CD4-positive, alpha-beta T cell (primary cell): Measurements from ENCODE around the gene UBE2F. TPM values are rescaled to one million over a fixed set of nuclear protein-coding genes. Genes with fewer than 3 reads are reported as not detected.

ENCODE experiments used
- ATAC-seq: fragments of 200-7000 bp; cut with Tn5 transposase; one replicate; pipeline ENCODE4 v1.10.0; 2022; ENCODE audit warnings: mild to moderate bottlenecking; ENCODE audit not compliant: poor library complexity
- CTCF ChIA-PET: fragments of 350-600 bp; sonication (Branson Sonifier 250); formaldehyde crosslinking; loops from one replicate; lab custom pipeline; 2021; ENCODE audit warnings: antibody characterized with exemption, inconsistent platforms; lab: Charles Lee
- POLR2A ChIA-PET: fragments of 350-600 bp; sonication (Branson Sonifier 250); formaldehyde crosslinking; loops from one replicate; lab custom pipeline; 2021; ENCODE audit warnings: antibody characterized with exemption, inconsistent platforms; lab: Charles Lee
- DNase-seq, 14 experiments: peaks; one replicate each; pipeline ENCODE4 v3.0.0-alpha.2; 2013 to 2020; ENCODE audit warnings: mixed read lengths in 2 of 14
- H3K27ac ChIP-seq, 2 donors: one replicate each; pipeline versions ENCODE4 v1.5.1 to v1.7.0; 2013; ENCODE audit warnings: low read length in 2 of 2, low read depth in 1 of 2, mild to moderate bottlenecking in 1 of 2
- H3K27me3 ChIP-seq, 2 experiments: 1 replicate in 1 of 2; 2 replicates in 1 of 2; pipeline versions ENCODE4 v1.6.1 to v1.7.0; 2013; ENCODE audit warnings: low read length in 2 of 2, control low read depth in 1 of 2, mild to moderate bottlenecking in 1 of 2, moderate library complexity in 1 of 2; ENCODE audit not compliant: insufficient read depth in 2 of 2, control insufficient read depth in 1 of 2
- H3K36me3 ChIP-seq: one replicate; pipeline ENCODE4 v1.6.1; 2013; ENCODE audit warnings: low read length, control low read depth; ENCODE audit not compliant: insufficient read depth
- H3K4me1 ChIP-seq: one replicate; pipeline ENCODE4 v1.6.1; 2013; ENCODE audit warnings: low read length, control low read depth; ENCODE audit not compliant: insufficient read depth
- H3K4me3 ChIP-seq: one replicate; pipeline ENCODE4 v1.5.1; 2013; ENCODE audit warnings: mild to moderate bottlenecking, low read length, moderate library complexity
- H3K9me3 ChIP-seq, 2 experiments: 1 replicate in 1 of 2; 2 replicates in 1 of 2; pipeline versions ENCODE4 v1.6.1 to v1.7.0; 2013; ENCODE audit warnings: low read length in 2 of 2, mild to moderate bottlenecking in 2 of 2, control low read depth in 1 of 2, moderate library complexity in 1 of 2; ENCODE audit not compliant: control insufficient read depth in 1 of 2, insufficient read depth in 1 of 2
- H3K27ac Mint-ChIP-seq: one replicate; pipeline ENCODE4 v1.8.0; 2020; ENCODE audit warnings: mixed read lengths
- H3K27me3 Mint-ChIP-seq: one replicate; pipeline ENCODE4 v1.8.0; 2021; ENCODE audit warnings: mixed read lengths
- H3K36me3 Mint-ChIP-seq: one replicate; pipeline ENCODE4 v1.8.0; 2021; ENCODE audit warnings: low read depth, mixed read lengths
- H3K4me1 Mint-ChIP-seq: one replicate; pipeline ENCODE4 v1.8.0; 2021; ENCODE audit warnings: low read depth, mixed read lengths
- H3K4me3 Mint-ChIP-seq: one replicate; pipeline ENCODE4 v1.8.0; 2020; ENCODE audit warnings: mild to moderate bottlenecking, mixed read lengths
- H3K9me3 Mint-ChIP-seq: one replicate; pipeline ENCODE4 v1.8.0; 2020; ENCODE audit warnings: mixed read lengths
- intact Hi-C, 2 experiments: fragments of 100-400 bp; cut with DNase I in 1 of 2; cut with micrococcal nuclease in 1 of 2; formaldehyde crosslinking; loops; one replicate each; pipeline versions ENCODE4 v1.15.1 to v1.9.0; 2023 to 2025; cut with DNase I, micrococcal nuclease
- total RNA-seq, 174 experiments: library from RNA in 2 of 174; stranded (reverse) in 2 of 174; gene quantifications; one replicate each; pipeline ENCODE4 v1.2.3 and lab custom pipeline; 2021 to 2026
- TF ChIP-seq, protein P1 (sequence below): fragments of 200-600 bp; IDR thresholded peaks from one replicate; pipeline ENCODE4 v1.8.0; 2022; ENCODE audit warnings: antibody characterized with exemption, mild to moderate bottlenecking

Gene UBE2F
- total RNA-seq, 2 experiments from 2014 or later: 23.2 to 27.4 TPM

DNA sequence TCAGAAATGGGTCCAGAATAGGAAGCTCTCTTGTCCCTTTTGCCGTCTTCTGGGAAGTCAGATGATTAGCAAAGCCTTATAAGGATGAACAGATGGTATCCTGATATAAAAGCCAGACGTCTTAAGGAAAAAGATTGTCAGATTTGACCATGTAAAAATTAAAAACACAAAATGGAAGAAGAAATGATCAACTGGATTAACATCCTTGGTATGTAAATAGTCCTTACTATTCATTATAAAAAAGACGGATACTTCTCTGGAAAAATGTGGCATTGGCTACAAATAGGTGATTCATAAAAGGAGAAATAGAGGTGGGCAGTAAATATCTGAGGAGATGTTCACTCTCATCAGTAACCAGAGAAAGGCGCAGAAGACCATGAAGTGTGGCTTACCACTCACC, 60.2 kb downstream of the UBE2F start:
- Histone ChIP-seq H3K27ac (no peak overlapping the region), H3K36me3 (peaks cover 56% of the 10 kb centered on the region), H3K4me3 (no peak overlapping the region), H3K9me3 (no peaks in the 10 kb centered on the region), H3K27me3 (no peaks in the 10 kb centered on the region), H3K4me1 (no peaks in the 10 kb centered on the region)
- no peaks in the 10 kb centered on the region for H3K9me3 Mint-ChIP-seq
- H3K4me3 Mint-ChIP-seq: no peak overlapping the region
- no peaks in the 10 kb centered on the region for H3K27me3 Mint-ChIP-seq
- H3K27ac Mint-ChIP-seq: no peak overlapping the region
- ChIA-PET POLR2A (no interaction called here), CTCF (no interaction called here)
- no peaks in the 10 kb centered on the region for H3K4me1 Mint-ChIP-seq
- intact Hi-C loops: no loop called here
- TF ChIP-seq, protein P1, sequence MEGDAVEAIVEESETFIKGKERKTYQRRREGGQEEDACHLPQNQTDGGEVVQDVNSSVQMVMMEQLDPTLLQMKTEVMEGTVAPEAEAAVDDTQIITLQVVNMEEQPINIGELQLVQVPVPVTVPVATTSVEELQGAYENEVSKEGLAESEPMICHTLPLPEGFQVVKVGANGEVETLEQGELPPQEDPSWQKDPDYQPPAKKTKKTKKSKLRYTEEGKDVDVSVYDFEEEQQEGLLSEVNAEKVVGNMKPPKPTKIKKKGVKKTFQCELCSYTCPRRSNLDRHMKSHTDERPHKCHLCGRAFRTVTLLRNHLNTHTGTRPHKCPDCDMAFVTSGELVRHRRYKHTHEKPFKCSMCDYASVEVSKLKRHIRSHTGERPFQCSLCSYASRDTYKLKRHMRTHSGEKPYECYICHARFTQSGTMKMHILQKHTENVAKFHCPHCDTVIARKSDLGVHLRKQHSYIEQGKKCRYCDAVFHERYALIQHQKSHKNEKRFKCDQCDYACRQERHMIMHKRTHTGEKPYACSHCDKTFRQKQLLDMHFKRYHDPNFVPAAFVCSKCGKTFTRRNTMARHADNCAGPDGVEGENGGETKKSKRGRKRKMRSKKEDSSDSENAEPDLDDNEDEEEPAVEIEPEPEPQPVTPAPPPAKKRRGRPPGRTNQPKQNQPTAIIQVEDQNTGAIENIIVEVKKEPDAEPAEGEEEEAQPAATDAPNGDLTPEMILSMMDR: no peak
- no peak for ATAC-seq
- DNase-seq: no peak
- H3K36me3 Mint-ChIP-seq: peaks cover 65% of the 10 kb centered on the region

DNA sequence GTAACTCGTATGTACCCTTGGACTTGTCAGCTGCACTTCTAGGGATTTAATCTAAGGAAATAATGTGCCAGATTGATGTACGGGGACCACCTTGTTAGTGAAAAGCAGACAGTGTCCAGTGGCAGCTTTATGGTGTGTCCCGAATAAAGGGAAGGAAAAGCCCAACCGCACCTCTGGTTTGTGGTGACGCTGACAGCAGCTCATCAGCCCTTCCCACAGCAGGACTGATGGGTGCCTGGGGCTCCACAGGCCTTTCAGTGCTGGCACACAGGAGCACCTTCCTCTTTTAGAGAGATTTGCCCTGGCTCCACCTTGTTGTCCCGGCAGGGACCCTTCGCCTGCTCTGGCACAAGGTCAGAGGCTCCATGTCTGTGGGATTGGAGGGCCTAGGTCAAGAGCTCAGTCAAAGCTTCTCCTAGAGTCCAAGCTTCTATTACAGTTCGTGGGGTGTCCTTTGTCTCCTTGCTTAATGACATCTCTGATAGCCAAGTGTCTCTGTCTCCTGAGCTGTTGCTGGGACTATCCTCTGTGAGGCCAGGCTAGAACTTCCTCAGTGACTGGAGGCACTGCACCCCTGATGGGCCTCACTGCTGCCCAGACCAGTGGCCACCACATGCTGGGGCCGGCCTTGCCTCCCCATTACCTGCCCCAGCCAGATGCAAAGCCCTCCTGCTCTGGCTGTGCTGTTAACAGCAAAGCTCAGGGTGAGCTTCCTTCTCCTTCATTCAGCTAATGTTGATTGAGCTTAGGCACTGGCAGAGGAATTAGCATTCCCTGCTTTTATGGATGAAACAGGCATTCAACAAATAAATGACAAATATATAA, 61.0 kb downstream of the UBE2F start:
- POLR2A ChIA-PET: no interaction called here
- Mint-ChIP-seq H3K9me3 (no peaks in the 10 kb centered on the region), H3K4me1 (no peaks in the 10 kb centered on the region), H3K36me3 (peaks cover 66% of the 10 kb centered on the region), H3K27me3 (no peaks in the 10 kb centered on the region), H3K4me3 (no peak overlapping the region), H3K27ac (no peak overlapping the region)
- intact Hi-C loops: no loop called here
- no peaks in the 10 kb centered on the region for H3K27me3 ChIP-seq
- no peaks in the 10 kb centered on the region for H3K9me3 ChIP-seq
- peaks cover 62% of the 10 kb centered on the region for H3K36me3 ChIP-seq
- TF ChIP-seq, protein P1: no peak
- ATAC-seq (no peak), DNase-seq (no peak)
- no peak overlapping the region for H3K27ac ChIP-seq
- no peak overlapping the region for H3K4me3 ChIP-seq
- H3K4me1 ChIP-seq: no peaks in the 10 kb centered on the region
- CTCF ChIA-PET: no interaction called here

DNA sequence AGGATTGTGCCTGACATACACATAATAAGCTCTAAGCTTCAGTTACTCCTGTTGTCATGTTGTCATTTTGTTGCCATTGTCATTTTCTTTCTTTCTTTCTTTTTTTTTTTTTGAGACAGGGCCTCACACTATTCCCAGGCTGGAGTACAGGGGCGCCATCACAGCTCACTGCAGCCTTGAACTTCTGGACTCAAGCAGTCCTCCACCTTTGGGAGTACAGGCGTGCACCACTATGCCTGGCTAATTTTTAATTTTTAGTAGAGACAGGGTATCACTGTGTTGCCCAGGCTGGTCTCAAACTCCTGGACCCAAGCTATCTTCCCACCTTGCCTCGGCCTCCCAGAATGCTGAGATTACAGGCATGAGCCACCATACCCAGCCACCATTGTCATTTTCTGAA, 63.0 kb downstream of the UBE2F start:
- ATAC-seq (no peak), DNase-seq (no peak)
- H3K27ac ChIP-seq: no peak overlapping the region
- intact Hi-C loops: no loop called here
- no peaks in the 10 kb centered on the region for H3K4me1 ChIP-seq
- POLR2A ChIA-PET: no interaction called here
- no peak overlapping the region for H3K4me3 ChIP-seq
- Mint-ChIP-seq H3K9me3 (no peaks in the 10 kb centered on the region), H3K27ac (no peak overlapping the region), H3K27me3 (no peaks in the 10 kb centered on the region), H3K4me3 (no peak overlapping the region), H3K4me1 (no peaks in the 10 kb centered on the region), H3K36me3 (peaks cover 75% of the 10 kb centered on the region)
- no peaks in the 10 kb centered on the region for H3K27me3 ChIP-seq
- CTCF ChIA-PET: no interaction called here
- peaks cover 69% of the 10 kb centered on the region for H3K36me3 ChIP-seq
- TF ChIP-seq, protein P1: no peak
- no peaks in the 10 kb centered on the region for H3K9me3 ChIP-seq
